GM18858 (cell line): Measurements from ENCODE around the gene RPRD1A.
A peak's percentile ranks its signal among the peaks of the same experiment; 100 is the strongest.
"Not testable (repeated sequence)": the region's sequence is repeated elsewhere in the genome, so short reads cannot be mapped to it uniquely, and the experiment has no call there.

Source experiments
- ATAC-seq: cut with Tn5 transposase; IDR thresholded peaks from one replicate; pipeline ENCODE4 v1.9.1; 2021; ENCODE audit not compliant: unreplicated experiment

The RPRD1A gene

DNA sequence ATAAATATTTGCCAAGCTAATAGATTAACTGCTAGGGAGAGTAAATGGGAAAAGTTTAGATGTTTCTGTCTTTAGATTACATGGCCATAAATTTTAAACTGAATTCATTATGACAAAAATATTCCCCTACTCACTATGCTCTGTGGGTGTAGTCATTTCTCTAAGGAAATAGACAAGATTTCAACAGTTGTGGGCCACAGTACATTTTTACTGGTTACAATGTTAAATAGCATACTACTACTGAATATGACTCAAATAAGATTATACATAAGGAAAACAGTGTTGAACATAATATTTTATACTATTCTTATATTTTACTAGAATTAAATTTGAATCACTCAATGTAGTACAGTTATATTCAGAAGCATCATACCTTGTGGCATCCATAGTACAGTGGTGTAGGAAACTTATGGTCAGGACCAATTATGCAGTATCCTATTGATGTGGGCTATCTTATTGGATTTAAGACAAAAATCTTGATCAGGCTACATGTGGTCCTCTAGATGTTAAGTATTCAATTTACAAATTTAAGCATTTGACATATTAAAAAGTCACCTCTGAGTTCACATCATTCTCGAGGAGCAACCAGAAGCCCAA, 33.0 kb downstream of the RPRD1A start:
- ATAC-seq: no peak

DNA sequence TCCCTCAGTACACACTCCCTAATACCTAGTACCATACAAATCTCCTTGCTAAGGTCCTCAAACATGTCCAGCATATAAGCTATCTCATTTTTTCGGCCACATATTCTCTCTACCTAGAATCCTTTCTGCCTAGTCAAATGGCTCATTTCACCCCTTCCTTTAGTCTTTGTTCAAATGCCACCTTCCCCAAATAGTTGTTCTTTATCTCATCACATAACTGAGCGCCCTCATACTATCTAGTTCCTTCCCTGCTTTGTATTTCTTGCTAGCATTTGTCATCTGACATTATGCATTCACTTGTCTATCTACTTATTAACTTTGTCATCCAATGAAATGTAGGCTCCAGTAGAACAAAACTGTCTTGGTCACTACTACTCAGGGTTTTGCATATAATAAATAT, 35.5 kb downstream of the RPRD1A start:
- no peak for ATAC-seq

DNA sequence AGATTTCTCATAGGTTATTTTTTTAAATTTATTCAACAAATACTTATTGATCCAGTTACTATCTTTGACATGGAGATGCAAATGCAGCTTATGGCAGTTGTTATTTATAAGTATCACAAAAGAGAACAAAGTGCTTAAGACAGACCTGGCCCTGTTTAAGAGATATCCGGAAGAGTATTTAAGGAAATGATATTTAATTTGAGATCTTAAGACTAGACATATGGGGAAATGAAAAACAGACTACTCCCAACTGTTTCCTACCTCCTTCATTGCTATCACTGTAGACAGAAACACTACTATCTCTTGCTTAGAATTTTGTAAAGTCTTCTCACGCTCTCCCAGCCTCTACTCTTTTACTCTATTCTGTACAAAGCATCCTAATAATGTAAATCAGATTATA, 36.0 kb downstream of the RPRD1A start:
- ATAC-seq: no peak

DNA sequence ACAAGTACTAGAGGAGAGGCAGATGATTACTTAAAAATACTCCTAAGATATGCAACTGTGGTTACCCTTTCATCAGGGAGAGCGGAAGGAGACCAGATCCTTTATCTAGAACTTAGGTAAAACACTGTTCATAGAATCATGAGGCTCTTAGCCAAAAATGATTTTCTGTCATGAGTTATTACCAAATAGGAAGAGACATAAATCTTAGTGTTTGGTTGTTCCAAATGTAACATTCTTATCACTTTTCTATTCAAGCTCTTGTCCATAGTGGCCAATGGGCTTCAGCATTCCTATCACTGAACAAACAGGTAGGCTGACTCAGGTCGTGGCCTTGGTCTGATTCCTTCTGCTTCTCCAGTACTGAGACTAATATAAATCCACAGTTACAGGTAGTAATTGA, 38.5 kb downstream of the RPRD1A start:
- no peak for ATAC-seq

DNA sequence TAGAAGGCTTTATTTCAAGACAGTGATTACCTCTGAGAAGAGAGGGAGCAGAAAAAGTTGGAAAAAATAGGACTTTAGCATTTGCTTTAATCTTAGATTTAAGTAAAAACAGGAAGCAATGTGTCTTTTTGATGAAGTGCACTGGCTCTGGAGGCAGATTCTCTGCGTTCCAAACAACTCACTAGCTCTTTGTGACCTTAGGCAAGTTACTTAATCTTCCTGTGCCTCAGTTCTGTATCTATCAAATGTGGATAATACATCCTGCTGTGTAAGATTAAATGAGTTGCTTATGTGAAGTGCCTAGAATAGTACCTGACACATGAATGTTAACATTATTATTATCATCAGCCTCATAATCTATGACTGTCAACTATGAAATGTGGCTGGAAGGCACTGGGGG, 42.3 kb downstream of the RPRD1A start:
- no peak for ATAC-seq

DNA sequence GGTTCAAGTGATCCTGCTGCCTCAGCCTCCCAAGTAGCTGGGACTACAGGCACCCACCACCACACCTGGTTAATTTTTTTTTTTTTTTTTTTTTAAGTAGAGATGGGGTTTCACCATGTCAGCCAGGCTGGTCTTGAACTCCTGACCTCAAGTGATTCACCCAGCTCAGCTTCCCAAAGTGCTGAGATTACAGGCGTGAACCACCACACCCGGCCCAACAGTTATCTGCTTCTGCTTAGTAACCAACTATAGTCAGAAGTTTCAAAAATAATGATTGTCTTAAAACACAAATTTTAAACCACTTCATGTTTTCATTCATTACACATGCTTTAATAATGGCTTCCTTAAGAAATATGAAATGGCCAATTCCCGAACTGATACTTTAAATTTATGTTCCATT, 43.1 kb downstream of the RPRD1A start:
- not testable (repeated sequence) for ATAC-seq

DNA sequence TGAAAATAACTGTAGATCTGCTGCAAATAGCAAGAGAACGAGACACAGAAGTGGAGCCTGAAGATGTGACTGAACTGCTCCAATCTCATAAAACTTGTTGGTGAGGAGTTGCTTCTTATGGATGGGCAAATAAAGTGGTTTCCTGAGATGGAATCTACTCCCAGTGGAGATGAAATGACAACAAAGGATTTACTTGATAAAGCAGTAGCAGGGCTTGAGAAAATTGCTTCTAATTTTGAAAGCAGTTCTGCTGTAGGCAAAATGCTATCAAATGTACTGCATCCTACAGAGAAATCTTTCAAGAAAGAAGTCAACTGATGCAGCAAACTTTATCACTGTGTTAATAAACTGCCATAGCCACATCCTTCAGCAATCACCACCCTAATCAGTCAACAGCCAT, 44.0 kb downstream of the RPRD1A start:
- no peak for ATAC-seq

DNA sequence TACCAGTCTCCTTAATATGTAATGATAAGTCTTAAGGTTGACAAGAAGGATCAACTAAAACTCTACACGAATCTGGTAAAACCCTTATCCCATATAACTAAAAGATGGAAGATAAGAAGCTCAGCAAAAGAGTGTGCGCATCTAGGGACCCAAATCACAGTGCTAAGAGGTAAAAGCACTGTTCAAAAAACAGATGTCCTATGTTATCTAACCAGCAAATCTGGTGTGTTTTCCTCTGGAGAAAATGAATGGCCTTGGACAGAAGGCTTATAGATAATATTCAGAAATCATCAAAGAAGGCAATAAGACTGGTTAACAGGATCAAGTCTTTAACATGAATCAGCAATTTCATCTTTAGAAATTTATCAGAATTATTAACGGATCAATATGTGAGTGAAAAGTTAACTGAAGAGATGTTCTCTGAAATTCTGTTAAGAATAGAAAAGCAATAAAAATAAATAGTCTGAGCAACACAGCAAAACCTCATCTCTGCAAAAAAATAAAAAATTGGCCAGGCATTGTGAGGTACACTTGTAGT, 47.1 kb downstream of the RPRD1A start:
- ATAC-seq: no peak

DNA sequence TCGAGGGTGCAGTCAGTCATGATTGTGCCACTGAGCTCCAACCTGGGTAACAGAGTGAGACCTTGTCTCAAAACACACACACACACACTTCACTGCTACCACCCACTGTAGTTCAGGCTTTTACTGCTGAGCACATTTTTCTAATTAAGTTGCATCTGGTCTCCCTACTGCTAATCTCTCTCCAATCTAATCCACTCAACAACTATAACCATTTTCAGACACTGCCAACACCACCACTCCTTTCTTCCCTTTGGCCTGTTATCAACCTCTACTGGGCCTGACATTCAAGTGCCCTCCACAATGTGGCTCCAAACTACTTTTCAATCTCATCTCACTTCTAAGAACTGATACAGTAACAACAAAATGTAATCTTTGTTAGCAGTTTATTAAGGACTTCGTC, 50.1 kb downstream of the RPRD1A start:
- no peak for ATAC-seq

DNA sequence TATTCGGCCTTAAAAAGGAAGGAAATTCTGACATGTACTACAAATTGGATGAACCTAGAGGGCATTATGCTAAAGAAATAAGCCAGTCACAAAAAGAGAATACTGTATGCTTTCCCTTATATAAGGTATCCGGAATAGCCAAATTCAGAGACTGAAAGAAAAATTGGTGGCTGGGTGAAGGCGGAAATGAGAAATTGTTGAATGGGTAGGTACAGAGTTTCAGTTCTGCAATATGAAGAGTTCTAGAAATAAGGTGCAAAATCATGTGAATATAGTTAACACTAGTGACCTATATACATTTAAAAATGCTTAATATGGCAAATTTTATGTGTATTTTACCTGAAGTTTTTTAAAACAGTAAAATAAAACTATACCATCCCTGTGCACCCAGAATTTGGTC, 51.7 kb downstream of the RPRD1A start:
- peak; percentile 92 for ATAC-seq

DNA sequence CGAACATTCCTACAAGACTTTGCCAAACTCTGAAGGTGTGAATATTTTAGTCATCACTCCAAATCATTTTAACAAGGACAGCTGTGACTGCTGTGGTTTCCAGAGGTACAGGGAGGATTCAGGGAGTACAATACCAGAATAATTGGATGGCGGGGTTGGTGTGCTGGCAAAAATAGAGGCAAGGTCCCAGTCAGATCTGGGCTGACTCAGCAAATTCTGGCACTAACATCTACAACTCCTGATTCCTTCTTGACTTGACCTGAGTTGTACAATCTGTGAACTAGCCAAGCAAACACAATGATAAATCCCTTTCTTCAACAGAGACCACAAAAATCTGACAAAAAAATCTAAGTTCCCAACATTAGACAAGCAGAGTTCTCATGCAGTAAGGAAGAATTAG, 54.5 kb downstream of the RPRD1A start:
- ATAC-seq: no peak

DNA sequence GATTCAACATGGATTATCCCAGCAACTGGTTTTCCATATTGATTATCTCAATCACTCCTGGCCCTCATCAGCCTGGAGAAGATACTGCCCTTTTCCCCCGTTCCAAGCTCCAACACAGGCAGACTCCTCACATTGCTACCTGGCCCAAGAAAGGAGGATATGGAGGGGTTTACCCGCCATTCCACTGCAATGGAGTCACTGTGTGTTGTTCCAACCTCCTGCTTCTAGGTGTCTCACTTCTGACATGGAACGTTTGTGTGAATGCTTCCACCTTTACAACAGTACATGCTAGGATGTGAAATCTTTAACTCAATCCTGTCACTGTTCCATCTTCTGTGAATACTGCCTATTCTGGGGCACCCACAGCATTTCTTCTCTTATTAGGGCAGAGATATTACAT, 58.1 kb downstream of the RPRD1A start:
- ATAC-seq: no peak

DNA sequence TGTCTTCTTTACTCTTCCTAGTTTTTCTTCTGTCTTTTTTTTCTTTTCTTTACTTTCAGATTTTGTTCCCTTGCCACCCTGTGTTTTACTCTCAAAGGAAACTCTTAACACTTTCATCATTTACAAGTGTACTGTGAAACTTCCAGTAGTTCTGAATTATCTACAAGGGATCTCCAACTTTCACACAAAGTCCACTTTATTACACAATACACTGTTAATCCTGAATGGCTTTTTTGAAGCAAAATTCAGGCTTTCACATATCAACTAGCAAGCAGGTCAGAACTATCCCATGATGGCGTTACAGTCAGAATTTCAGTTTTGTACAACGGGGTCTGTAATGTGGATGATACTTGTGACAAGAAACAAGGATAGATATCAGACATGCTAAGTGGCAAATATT, 60.4 kb downstream of the RPRD1A start:
- no peak for ATAC-seq

DNA sequence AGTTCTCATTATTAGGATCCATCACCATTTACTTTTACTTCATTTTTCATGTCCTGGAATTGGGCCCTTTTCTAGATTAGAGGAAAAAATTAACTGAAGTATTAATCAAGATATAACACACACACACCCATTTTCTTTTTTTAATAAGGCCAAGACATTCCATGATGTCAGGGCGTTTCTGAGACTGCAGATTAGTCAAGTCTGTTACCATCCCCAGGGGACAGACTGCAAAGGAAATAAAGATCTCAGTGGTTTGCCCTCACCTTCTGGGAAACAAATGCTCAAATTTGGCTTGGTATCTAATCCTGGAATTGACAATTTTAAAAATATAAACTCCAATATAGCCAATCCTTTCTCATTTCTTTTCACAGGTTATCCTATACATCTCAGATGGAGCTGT, 67.4 kb downstream of the RPRD1A start:
- ATAC-seq: no peak

DNA sequence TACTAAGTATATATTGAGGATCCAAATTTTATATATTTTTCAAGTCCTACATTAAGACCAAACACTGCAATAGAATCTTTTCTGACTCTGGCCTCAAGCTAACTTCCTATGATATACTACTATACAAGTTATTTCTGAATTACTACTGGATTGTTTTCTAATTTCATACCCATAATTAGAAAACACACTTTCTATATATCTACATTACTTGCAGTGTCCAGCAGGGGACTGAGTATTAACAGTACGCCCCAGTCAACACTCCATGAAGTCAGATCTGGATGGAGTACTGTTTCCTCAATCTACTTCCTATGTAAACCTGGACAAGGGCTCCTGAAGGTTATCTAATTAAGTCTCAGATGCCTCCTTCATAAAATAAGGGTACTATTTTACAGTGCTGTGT, 68.4 kb downstream of the RPRD1A start:
- no peak for ATAC-seq

DNA sequence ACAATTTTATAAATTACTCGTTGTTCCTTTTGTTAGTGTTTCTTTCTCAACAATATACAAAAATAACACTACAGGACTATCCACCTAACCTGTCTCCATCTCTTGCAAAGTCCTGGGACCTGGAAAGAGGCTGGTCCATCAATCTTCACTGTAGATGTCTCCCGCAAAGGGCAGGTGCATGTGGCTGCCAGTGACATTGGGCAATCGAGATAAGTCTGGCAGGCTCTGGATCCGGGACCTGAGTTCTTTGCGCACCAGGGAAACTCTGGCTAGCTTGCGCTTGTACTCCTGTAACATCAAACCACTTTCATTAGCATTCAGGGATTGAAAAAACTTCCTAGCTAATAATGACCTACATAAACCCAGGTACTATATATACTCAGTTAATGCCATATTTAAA, 74.3 kb downstream of the RPRD1A start:
- no peak for ATAC-seq

DNA sequence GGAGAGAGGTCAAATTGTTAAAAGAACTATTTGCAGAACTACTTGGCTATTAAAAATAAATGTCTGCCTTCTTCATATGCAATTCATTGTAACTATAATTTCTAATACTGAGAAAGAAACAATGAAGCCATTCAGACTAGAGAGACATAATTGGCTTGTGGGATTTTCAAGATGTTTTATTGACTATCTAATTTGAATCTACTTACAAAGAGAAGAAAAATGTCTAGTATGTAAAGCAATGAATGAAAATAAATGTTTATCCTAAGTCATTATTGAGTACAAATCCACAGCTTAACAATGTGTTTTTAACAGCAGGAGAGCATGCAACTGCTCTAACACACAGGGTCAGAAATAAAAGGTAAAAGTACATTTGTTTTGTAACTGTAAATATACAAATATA, 75.7 kb downstream of the RPRD1A start:
- ATAC-seq: no peak

DNA sequence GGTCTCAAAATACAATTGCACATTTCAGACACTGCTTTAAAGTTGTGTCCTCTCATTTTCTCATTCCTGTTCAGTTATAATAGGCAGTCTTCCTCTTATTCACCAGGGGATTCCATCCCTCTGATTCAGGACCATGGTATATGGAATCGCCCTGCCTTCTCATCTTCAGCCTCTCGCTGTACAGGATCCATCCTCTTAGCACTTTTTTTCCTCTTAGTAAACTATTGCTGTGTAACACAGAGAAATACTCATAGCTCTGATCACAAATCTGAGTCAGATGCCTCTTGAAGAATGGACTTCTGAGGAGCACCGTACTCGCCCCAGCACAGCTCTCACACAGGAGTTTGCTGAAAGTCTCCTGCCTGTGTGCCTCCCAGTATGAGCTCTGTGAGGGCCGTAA, 83.5 kb downstream of the RPRD1A start:
- no peak for ATAC-seq

DNA sequence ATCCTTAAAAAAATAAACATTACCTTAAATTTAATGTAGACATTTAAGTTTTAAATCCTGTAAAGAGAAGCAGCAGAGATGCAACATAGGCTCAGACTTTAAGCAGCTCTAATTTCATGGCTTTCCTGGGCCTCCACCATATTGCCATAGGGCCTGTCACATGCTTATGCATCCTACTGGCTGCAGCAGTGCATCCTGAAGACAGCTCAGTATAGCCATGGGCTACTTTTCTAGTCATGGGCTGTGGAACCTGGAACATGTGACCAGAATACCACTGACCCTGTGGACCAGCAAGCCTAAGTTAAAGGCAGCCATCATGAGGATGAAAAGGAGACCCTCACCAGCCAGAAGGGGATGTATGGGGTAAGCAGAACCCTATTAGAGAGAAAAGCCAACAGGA, 84.2 kb downstream of the RPRD1A start:
- no peak for ATAC-seq

DNA sequence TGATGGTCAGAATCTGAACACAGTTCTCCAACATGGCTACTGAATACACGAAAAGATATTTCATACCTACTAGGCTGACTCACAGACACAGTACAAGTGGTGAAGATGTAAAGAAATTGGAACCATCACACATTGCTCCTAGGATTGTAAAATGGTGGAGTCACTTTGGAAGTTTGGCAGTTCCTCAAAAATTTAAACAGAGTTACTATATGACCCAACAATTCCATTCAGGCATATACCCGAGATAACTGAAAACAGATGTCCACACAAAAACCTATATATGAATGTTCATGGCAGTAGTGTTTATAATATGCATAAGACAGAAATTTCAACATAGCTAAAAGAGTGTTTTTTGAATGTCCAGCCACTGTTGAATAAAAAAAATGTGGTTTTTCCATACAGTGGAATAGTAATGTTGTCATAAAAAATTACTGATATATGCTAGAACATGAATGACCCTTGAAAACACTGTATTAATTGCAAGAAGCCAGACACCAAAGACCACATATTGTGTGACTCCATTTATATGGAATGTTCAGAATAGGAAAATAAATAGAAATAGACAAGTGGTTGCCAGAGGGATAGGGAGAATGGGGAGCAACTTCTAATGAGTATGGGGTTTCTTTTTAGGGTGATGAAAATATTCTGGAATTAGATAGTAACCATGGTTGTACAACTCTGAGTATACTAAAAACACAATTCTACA, 84.8 kb downstream of the RPRD1A start:
- ATAC-seq: no peak

DNA sequence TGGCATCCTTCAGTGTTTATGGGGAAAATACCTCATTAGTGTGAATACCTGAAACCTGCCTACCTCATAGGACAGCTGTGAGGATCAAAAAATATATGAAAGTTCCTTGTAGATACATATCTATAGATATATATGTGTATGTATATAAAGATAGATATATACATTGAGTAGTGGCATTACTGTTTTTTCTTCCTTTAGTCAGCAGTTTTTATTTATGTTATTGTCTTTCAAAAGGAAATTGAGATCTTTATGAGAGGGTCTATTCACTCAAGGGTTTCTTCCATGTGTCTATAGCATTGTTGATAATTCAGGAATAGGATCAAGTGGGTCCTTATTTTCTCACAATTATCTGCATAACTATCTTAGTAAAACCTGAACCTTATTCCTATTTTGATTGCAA, 88.2 kb downstream of the RPRD1A start:
- no peak for ATAC-seq

DNA sequence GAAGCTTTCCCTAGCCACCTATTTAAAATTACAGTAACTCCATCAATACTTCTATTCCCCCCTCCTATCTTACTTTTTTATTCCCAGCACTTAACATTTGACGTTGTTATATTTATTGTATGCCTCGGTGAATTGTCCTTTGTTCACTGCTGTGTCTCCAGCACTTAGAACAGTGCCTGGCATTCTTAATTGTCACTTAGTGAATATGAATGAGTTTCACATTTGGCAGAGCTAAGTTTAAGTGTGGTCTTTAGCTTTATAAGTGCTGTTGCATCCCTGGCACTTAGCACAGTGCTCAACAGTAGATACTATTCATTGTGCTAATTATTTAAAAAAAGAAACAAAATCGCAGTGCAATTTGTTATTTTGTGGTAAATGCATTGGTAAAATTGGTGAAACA, 93.2 kb downstream of the RPRD1A start:
- no peak for ATAC-seq

DNA sequence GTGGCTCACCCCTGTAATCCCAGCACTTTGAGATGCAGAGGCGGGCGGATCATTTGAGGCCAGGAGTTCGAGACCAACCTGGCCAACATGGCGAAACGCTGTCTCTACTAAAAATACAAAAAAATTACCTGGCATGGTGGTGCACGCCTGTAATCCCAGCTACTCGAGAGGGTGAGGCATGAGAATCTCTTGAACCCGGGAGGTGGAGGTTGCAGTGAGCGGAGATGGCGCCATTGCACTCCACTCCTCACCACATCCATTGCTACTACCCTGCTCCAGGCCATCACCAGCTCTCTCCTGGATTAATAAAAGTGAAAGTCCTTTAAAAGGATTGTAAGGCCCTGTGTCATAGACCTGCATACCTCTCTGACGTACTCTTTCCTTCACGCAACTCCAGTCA, 93.7 kb downstream of the RPRD1A start:
- ATAC-seq: no peak
